Measurements from ENCODE around the gene TBX21.

TBX21 gene

GRCh38 chr17:47718634-47719405, 14.2 kb upstream of the TBX21 start:
- no peak for DNase-seq (ENCODE audit: insufficient read length, low spot score)
- FAIRE-seq = no peak
- TF ChIP-seq POLR2A (IDR thresholded peaks at IDR 0.05; ENCODE audit: low read depth, low read length) (no peak), PAX5 (IDR thresholded peaks at IDR 0.05; ENCODE audit: insufficient read depth, low read length, severe bottlenecking) (no peak), SPI1 (IDR thresholded peaks at IDR 0.05; ENCODE audit: low read depth, low read length) (no peak)

GRCh38 chr17:47719411-47720152, 13.5 kb upstream of the TBX21 start:
- DNase-seq (ENCODE audit: insufficient read length, low spot score) (no peak), FAIRE-seq (no peak)
- TF ChIP-seq PAX5 (IDR thresholded peaks at IDR 0.05; ENCODE audit: insufficient read depth, low read length, severe bottlenecking) (no peak), POU2F2 (IDR thresholded peaks at IDR 0.05; ENCODE audit: low read depth, low read length) (no peak), POLR2A (IDR thresholded peaks at IDR 0.05; ENCODE audit: low read depth, low read length) (no peak), POLR2AphosphoS5 (IDR thresholded peaks at IDR 0.05; ENCODE audit: low read depth, low read length) (no peak), TAF1 (IDR thresholded peaks at IDR 0.05; ENCODE audit: low read depth, low read length) (no peak), SPI1 (IDR thresholded peaks at IDR 0.05; ENCODE audit: low read depth, low read length) (no peak)

- FAIRE-seq (no peak), DNase-seq (ENCODE audit: insufficient read length, low spot score) (no peak)
- TF ChIP-seq SPI1 (IDR thresholded peaks at IDR 0.05; ENCODE audit: low read depth, low read length) = no peak
- no peak for TF ChIP-seq PAX5 (IDR thresholded peaks at IDR 0.05; ENCODE audit: insufficient read depth, low read length, severe bottlenecking)
- TF ChIP-seq TAF1 (IDR thresholded peaks at IDR 0.05; ENCODE audit: low read depth, low read length) = no peak
- TF ChIP-seq POLR2AphosphoS5 (IDR thresholded peaks at IDR 0.05; ENCODE audit: low read depth, low read length) = no peak
Observed at GRCh38 chr17:47720196-47720595, 12.8 kb upstream of the TBX21 start.

- peak; percentile 62 for FAIRE-seq
- no peak for TF ChIP-seq TAF1 (IDR thresholded peaks at IDR 0.05; ENCODE audit: low read depth, low read length)
- no peak for TF ChIP-seq POU2F2 (IDR thresholded peaks at IDR 0.05; ENCODE audit: low read depth, low read length)
- no peak for TF ChIP-seq POLR2AphosphoS5 (IDR thresholded peaks at IDR 0.05; ENCODE audit: low read depth, low read length)
- no peak for TF ChIP-seq PAX5 (IDR thresholded peaks at IDR 0.05; ENCODE audit: insufficient read depth, low read length, severe bottlenecking)
- TF ChIP-seq POLR2A (IDR thresholded peaks at IDR 0.05; ENCODE audit: low read depth, low read length) = no peak
- no peak for TF ChIP-seq SPI1 (IDR thresholded peaks at IDR 0.05; ENCODE audit: low read depth, low read length)
- peak; percentile 52 for DNase-seq (ENCODE audit: insufficient read length, low spot score)
Observed at GRCh38 chr17:47720754-47721533, 12.1 kb upstream of the TBX21 start.

- DNase-seq (ENCODE audit: insufficient read length, low spot score) (no peak), FAIRE-seq (no peak)
- TF ChIP-seq TAF1 (IDR thresholded peaks at IDR 0.05; ENCODE audit: low read depth, low read length) (no peak), PAX5 (IDR thresholded peaks at IDR 0.05; ENCODE audit: insufficient read depth, low read length, severe bottlenecking) (no peak)
Observed at GRCh38 chr17:47721725-47722124, 11.3 kb upstream of the TBX21 start.

- DNase-seq (ENCODE audit: insufficient read length, low spot score) (no peak), FAIRE-seq (no peak)
- no peak for TF ChIP-seq PAX5 (IDR thresholded peaks at IDR 0.05; ENCODE audit: insufficient read depth, low read length, severe bottlenecking)
- TF ChIP-seq POLR2A (IDR thresholded peaks at IDR 0.05; ENCODE audit: low read depth, low read length) = no peak
- no peak for TF ChIP-seq POLR2AphosphoS5 (IDR thresholded peaks at IDR 0.05; ENCODE audit: low read depth, low read length)
- TF ChIP-seq POU2F2 (IDR thresholded peaks at IDR 0.05; ENCODE audit: low read depth, low read length) = no peak
- no peak for TF ChIP-seq SPI1 (IDR thresholded peaks at IDR 0.05; ENCODE audit: low read depth, low read length)
- TF ChIP-seq TAF1 (IDR thresholded peaks at IDR 0.05; ENCODE audit: low read depth, low read length) = no peak
Observed at GRCh38 chr17:47724705-47725104, 8.3 kb upstream of the TBX21 start.

- DNase-seq (ENCODE audit: insufficient read length, low spot score) (no peak), FAIRE-seq (no peak)
- no peak for TF ChIP-seq POU2F2 (IDR thresholded peaks at IDR 0.05; ENCODE audit: low read depth, low read length)
- no peak for TF ChIP-seq POLR2AphosphoS5 (IDR thresholded peaks at IDR 0.05; ENCODE audit: low read depth, low read length)
- no peak for TF ChIP-seq POLR2A (IDR thresholded peaks at IDR 0.05; ENCODE audit: low read depth, low read length)
- TF ChIP-seq TAF1 (IDR thresholded peaks at IDR 0.05; ENCODE audit: low read depth, low read length) = no peak
- TF ChIP-seq SPI1 (IDR thresholded peaks at IDR 0.05; ENCODE audit: low read depth, low read length) = no peak
- TF ChIP-seq PAX5 (IDR thresholded peaks at IDR 0.05; ENCODE audit: insufficient read depth, low read length, severe bottlenecking) = no peak
Observed at GRCh38 chr17:47725446-47726111, 7.5 kb upstream of the TBX21 start.

- DNase-seq (ENCODE audit: insufficient read length, low spot score) = no peak
- no peak for FAIRE-seq
- TF ChIP-seq POLR2A (IDR thresholded peaks at IDR 0.05; ENCODE audit: low read depth, low read length) = no peak
- no peak for TF ChIP-seq PAX5 (IDR thresholded peaks at IDR 0.05; ENCODE audit: insufficient read depth, low read length, severe bottlenecking)
- no peak for TF ChIP-seq SPI1 (IDR thresholded peaks at IDR 0.05; ENCODE audit: low read depth, low read length)
- no peak for TF ChIP-seq POLR2AphosphoS5 (IDR thresholded peaks at IDR 0.05; ENCODE audit: low read depth, low read length)
- no peak for TF ChIP-seq TAF1 (IDR thresholded peaks at IDR 0.05; ENCODE audit: low read depth, low read length)
- TF ChIP-seq POU2F2 (IDR thresholded peaks at IDR 0.05; ENCODE audit: low read depth, low read length) = no peak
Observed at GRCh38 chr17:47726796-47727703, 6.0 kb upstream of the TBX21 start.
